GM10847 (cell line): ENCODE results near the gene PLEKHG1.

Source experiments
- POLR2A ChIP-seq: IDR thresholded peaks from 2 replicates; pipeline ENCODE4 v1.6.1; 2011; ENCODE audit not compliant: insufficient read length; ENCODE audit errors: extremely low read depth

The PLEKHG1 gene

GRCh38 chr6:150604467-150604866, 4.8 kb downstream of the PLEKHG1 start:
- no peak for TF ChIP-seq POLR2A

- TF ChIP-seq POLR2A: no peak
Observed at GRCh38 chr6:150605333-150605732, 5.6 kb downstream of the PLEKHG1 start.

- no peak for TF ChIP-seq POLR2A
Observed at GRCh38 chr6:150606168-150606591, 6.5 kb downstream of the PLEKHG1 start.

GRCh38 chr6:150606647-150607328, 7.1 kb downstream of the PLEKHG1 start:
- no peak for TF ChIP-seq POLR2A

- no peak for TF ChIP-seq POLR2A
Observed at GRCh38 chr6:150607329-150607650, 7.6 kb downstream of the PLEKHG1 start.

GRCh38 chr6:150610584-150610983, 10.9 kb downstream of the PLEKHG1 start:
- no peak for TF ChIP-seq POLR2A

- no peak for TF ChIP-seq POLR2A
Observed at GRCh38 chr6:150613269-150613668, 13.6 kb downstream of the PLEKHG1 start.

GRCh38 chr6:150615967-150616366, 16.3 kb downstream of the PLEKHG1 start:
- no peak for TF ChIP-seq POLR2A

GRCh38 chr6:150616586-150616985, 16.9 kb downstream of the PLEKHG1 start:
- TF ChIP-seq POLR2A: no peak

- no peak for TF ChIP-seq POLR2A
Observed at GRCh38 chr6:150617062-150617461, 17.4 kb downstream of the PLEKHG1 start.

- no peak for TF ChIP-seq POLR2A
Observed at GRCh38 chr6:150617496-150618460, 18.1 kb downstream of the PLEKHG1 start.

GRCh38 chr6:150619275-150619674, 19.6 kb downstream of the PLEKHG1 start:
- no peak for TF ChIP-seq POLR2A

- no peak for TF ChIP-seq POLR2A
Observed at GRCh38 chr6:150620244-150620643, 20.6 kb downstream of the PLEKHG1 start.

GRCh38 chr6:150620763-150621162, 21.1 kb downstream of the PLEKHG1 start:
- no peak for TF ChIP-seq POLR2A

- TF ChIP-seq POLR2A: no peak
Observed at GRCh38 chr6:150622476-150622875, 22.8 kb downstream of the PLEKHG1 start.
